HG02798 (cell line): ENCODE results near the gene OR1K1.

Source experiments
- ATAC-seq: cut with Tn5 transposase; IDR thresholded peaks from one replicate; pipeline ENCODE4 v1.9.1; 2021; ENCODE audit warnings: mild to moderate bottlenecking; ENCODE audit not compliant: unreplicated experiment, poor library complexity

The OR1K1 gene

DNA sequence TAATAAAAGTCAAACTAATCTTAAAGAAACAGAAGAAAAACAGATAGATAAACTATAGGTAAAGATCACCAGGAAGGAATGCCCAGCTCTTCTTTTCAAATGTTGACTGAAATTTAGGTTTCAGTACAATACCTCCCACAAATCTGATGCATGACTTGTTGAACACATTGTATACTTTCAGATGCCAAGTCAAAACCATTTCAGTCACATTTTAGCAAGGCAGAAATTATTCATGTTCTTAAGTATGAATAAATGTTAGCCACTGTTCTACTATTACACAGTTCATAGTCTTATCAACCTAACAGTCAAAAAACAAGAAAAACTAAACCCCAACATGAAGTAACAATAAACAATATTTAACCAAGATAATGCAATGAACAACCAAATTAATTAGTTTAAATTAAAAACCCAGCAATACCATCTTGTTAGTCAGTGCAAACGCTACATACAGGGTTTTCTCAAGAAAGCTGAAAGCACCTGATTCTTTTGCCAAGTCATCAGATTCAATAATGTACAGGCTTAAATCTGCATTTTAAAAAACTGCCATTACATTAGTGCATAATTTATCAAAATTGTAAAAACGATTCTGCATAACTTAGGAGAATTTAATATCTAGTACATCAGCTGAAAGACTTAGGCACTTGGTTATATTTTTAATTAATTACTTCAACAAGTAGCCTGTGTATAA is 48.5 kb downstream of the OR1K1 start:
- no peak for ATAC-seq
